ENCODE data around the gene PLEKHH2. TPM values are rescaled to one million over a fixed set of nuclear protein-coding genes. Genes with fewer than 3 reads are reported as not detected.
A peak's percentile ranks its signal among the peaks of the same experiment; 100 is the strongest.

Gene PLEKHH2
- total and polyA plus RNA-seq, 2 experiments from 2014 or later: 5.4 to 6.7 TPM

- ATAC-seq (peak; percentile 81), DNase-seq (ENCODE audit: low spot score) (peak; percentile 82)
- peak overlapping the region; percentile 35; the same call in 1 of the 2 replicates for H2AFZ ChIP-seq
- Mint-ChIP-seq H3K4me1 (peaks cover 19% of the 10 kb centered on the region; the same call in 2 of the 3 replicates), H3K27me3 (ENCODE audit: insufficient read depth, low read depth, poor library complexity) (peaks cover 2% of the 10 kb centered on the region), H3K4me3 (no peak overlapping the region), H3K9me3 (no peaks in the 10 kb centered on the region), H3K27ac (no peak overlapping the region), H3K36me3 (ENCODE audit: low read depth) (no peaks in the 10 kb centered on the region)
- H3K4me1 ChIP-seq (ENCODE audit: insufficient read depth): peaks cover 6% of the 10 kb centered on the region
- H3K79me2 ChIP-seq (replicated peaks; ENCODE audit: insufficient read depth): no peaks in the 10 kb centered on the region
- no peaks in the 10 kb centered on the region for H4K20me1 ChIP-seq (replicated peaks; ENCODE audit: insufficient read depth)
- H3K27ac ChIP-seq (ENCODE audit: low read depth): no peak overlapping the region
- H3F3A ChIP-seq (replicated peaks; ENCODE audit: low read depth): no peaks in the 10 kb centered on the region
- H3K9me2 ChIP-seq (ENCODE audit: insufficient read depth): no peaks in the 10 kb centered on the region
- H3K4me2 ChIP-seq: no peak overlapping the region
- TF ChIP-seq, protein P1, sequence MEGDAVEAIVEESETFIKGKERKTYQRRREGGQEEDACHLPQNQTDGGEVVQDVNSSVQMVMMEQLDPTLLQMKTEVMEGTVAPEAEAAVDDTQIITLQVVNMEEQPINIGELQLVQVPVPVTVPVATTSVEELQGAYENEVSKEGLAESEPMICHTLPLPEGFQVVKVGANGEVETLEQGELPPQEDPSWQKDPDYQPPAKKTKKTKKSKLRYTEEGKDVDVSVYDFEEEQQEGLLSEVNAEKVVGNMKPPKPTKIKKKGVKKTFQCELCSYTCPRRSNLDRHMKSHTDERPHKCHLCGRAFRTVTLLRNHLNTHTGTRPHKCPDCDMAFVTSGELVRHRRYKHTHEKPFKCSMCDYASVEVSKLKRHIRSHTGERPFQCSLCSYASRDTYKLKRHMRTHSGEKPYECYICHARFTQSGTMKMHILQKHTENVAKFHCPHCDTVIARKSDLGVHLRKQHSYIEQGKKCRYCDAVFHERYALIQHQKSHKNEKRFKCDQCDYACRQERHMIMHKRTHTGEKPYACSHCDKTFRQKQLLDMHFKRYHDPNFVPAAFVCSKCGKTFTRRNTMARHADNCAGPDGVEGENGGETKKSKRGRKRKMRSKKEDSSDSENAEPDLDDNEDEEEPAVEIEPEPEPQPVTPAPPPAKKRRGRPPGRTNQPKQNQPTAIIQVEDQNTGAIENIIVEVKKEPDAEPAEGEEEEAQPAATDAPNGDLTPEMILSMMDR (conservative IDR thresholded peaks at IDR 0.05; ENCODE audit: low read depth in 2 of 2): peak; percentile 76 to 87
- no peak for TF ChIP-seq JUNB (IDR thresholded peaks at IDR 0.05; ENCODE audit: unreplicated experiment)
- H3K27me3 ChIP-seq (ENCODE audit: insufficient read depth): no peaks in the 10 kb centered on the region
- H3K4me3 ChIP-seq: no peak overlapping the region
- H3K36me3 ChIP-seq (ENCODE audit: insufficient read depth): no peaks in the 10 kb centered on the region
Measured at GRCh38 chr2:43609290-43609918, 27.7 kb upstream of the PLEKHH2 start.

DNA sequence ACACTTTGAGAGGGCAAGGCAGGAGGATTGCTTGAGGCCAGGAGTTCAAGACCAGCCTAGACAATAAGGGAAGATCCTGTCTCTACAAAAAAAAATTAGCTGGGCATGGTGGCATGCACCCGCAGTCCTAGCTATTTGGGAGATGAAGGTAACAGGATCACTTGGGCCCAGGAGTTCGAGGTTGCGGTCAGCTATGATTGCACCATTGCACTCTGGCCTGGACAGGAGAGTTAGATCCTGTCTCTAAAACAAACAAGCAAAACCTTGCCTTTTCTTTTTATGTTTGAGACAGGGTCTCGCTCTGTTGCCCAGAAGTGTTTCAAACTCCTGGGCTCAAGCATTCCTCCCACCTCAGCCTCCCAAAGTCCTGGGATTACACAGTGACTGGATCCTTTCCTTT is 26.7 kb upstream of the PLEKHH2 start:
- no peak overlapping the region for H3K4me2 ChIP-seq
- ATAC-seq: no peak
- no peak overlapping the region for H3K4me3 Mint-ChIP-seq

More for the DNA sequence above, 26.7 kb upstream of the PLEKHH2 start:
- H3K9me2 ChIP-seq (ENCODE audit: insufficient read depth): no peaks in the 10 kb centered on the region
- H3K27ac Mint-ChIP-seq: no peak overlapping the region
- H4K20me1 ChIP-seq (replicated peaks; ENCODE audit: insufficient read depth): no peaks in the 10 kb centered on the region
- no peaks in the 10 kb centered on the region for H3K36me3 Mint-ChIP-seq (ENCODE audit: low read depth)
- H3F3A ChIP-seq (replicated peaks; ENCODE audit: low read depth): no peaks in the 10 kb centered on the region
- peaks cover 19% of the 10 kb centered on the region; the same call in 2 of the 3 replicates for H3K4me1 Mint-ChIP-seq
- H3K79me2 ChIP-seq (replicated peaks; ENCODE audit: insufficient read depth): no peaks in the 10 kb centered on the region
- TF ChIP-seq JUNB (IDR thresholded peaks at IDR 0.05; ENCODE audit: unreplicated experiment): no peak
- no peak for TF ChIP-seq ETS1 (IDR thresholded peaks at IDR 0.05)
- TF ChIP-seq EZH2 (IDR thresholded peaks at IDR 0.05; ENCODE audit: low read depth, unreplicated experiment): no peak
- TF ChIP-seq NANOG (IDR thresholded peaks at IDR 0.05; ENCODE audit: borderline replicate concordance): no peak
- TF ChIP-seq CREB1 (CRISPR knock-in tag; IDR thresholded peaks at IDR 0.05; ENCODE audit: low read depth): no peak
- no peak for TF ChIP-seq POLR2AphosphoS5 (IDR thresholded peaks at IDR 0.05; ENCODE audit: low read depth)
- H3K36me3 ChIP-seq (ENCODE audit: insufficient read depth): no peaks in the 10 kb centered on the region
- no peak for DNase-seq (ENCODE audit: low spot score)
- no peaks in the 10 kb centered on the region for H3K27me3 ChIP-seq (ENCODE audit: insufficient read depth)
- H2AFZ ChIP-seq: no peak overlapping the region
- no peaks in the 10 kb centered on the region for H3K9me3 Mint-ChIP-seq
- H3K4me3 ChIP-seq: no peak overlapping the region
- no peak overlapping the region for H3K27ac ChIP-seq (ENCODE audit: low read depth)
- H3K4me1 ChIP-seq (ENCODE audit: insufficient read depth): peaks cover 6% of the 10 kb centered on the region
- peaks cover 2% of the 10 kb centered on the region for H3K27me3 Mint-ChIP-seq (ENCODE audit: insufficient read depth, low read depth, poor library complexity)
